ENCODE results near the gene PRKG1.

The PRKG1 gene

DNA sequence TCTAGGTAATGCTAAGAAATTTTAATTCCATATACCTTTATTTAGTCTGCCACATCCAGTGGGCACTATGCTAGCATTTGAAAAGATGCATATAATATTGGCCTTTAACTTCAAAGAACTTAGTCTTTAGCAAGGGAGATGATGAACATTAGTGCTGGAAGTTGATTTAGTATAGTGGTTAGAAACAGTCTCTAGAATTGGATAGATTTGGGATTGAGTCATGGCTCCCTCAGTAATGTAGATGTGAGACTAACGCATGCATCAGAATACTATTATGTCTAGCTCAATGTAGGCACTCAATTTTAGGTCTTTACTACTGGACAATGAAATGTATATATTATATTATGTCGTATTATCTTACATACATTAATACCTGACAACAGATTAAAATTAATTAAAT is 1245.6 kb downstream of the PRKG1 start:
- no peaks in the 10 kb centered on the region for H3K9me3 ChIP-seq (replicated peaks in 1 of 2; ENCODE audit: control insufficient read depth in 2 of 2, insufficient read depth in 1 of 2, low read depth in 1 of 2, low read length in 2 of 2)
- DNase-seq (ENCODE audit: low spot score), result no peak
- no peaks in the 10 kb centered on the region for H3K79me1 ChIP-seq (ENCODE audit: low read depth, low read length)
- no CpG with 5 or more reads among the region's 2 CpGs for WGBS, 2 donors (ENCODE audit: extremely low coverage in 2 of 2, insufficient read length in 2 of 2, insufficient replicate concordance in 1 of 2)
- H3K9ac ChIP-seq (ENCODE audit: low read depth, low read length, poor library complexity), result no peak overlapping the region
- no peak overlapping the region for H2BK120ac ChIP-seq (ENCODE audit: low read depth, low read length)
- no peak overlapping the region for H3K18ac ChIP-seq (ENCODE audit: low read length)
- no peak overlapping the region for H3K23ac ChIP-seq (ENCODE audit: low read depth, low read length, poor library complexity)
- H2BK15ac ChIP-seq (ENCODE audit: low read length), result no peak overlapping the region
- H4K91ac ChIP-seq (ENCODE audit: low read depth, low read length, poor library complexity), result no peak overlapping the region
- no peak overlapping the region for H3K27ac ChIP-seq (replicated peaks; ENCODE audit: low read length)
- H4K8ac ChIP-seq (ENCODE audit: low read depth, low read length), result no peak overlapping the region
- H2AK5ac ChIP-seq (ENCODE audit: low read depth, low read length), result no peak overlapping the region
- H3K4me1 ChIP-seq (ENCODE audit: control insufficient read depth in 2 of 2, insufficient read depth in 1 of 2, low read depth in 1 of 2, low read length in 2 of 2), result no peaks in the 10 kb centered on the region
- no peak overlapping the region for H2BK12ac ChIP-seq (ENCODE audit: low read length)
- H3K14ac ChIP-seq (ENCODE audit: low read length), result no peak overlapping the region
- H3K4me2 ChIP-seq (ENCODE audit: insufficient read depth, low read length, poor library complexity, severe bottlenecking), result no peak overlapping the region
- H3K4me3 ChIP-seq (ENCODE audit: low read length in 2 of 2), result no peak overlapping the region
- H3K36me3 ChIP-seq (replicated peaks in 1 of 2; ENCODE audit: control insufficient read depth in 2 of 2, insufficient read depth in 2 of 2, low read length in 2 of 2), result no peaks in the 10 kb centered on the region
- no peak overlapping the region for H2AFZ ChIP-seq (ENCODE audit: low read length)
- no peak overlapping the region for H2BK5ac ChIP-seq (ENCODE audit: low read length)
- no peak overlapping the region for H3K4ac ChIP-seq (ENCODE audit: low read length)
- H3K27me3 ChIP-seq (ENCODE audit: control insufficient read depth in 3 of 3, insufficient read depth in 3 of 3, low read depth in 1 of 3, low read length in 3 of 3), result peaks cover 0 to 15% (median 0%) of the 10 kb centered on the region in 3 experiments

DNA sequence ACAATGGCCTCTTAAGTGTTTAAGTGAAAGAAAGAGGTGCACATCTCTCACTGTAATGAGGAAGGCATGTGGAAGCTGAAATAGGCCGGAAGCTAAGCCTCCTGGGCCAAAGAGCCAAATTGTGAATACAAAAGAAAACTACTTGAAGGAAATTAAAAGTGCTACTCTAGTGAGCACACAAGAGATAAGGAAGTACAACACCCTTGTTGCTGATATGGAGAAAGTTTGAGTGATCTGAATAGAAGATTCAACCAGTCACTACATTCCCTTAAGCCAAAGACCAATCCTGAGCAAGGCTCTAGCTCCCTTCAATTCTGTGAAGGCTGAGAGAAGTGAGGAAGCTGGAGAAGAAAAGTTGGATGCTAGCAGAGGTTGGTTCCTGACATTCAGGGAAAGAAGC is 1248.0 kb downstream of the PRKG1 start:
- Histone ChIP-seq H2AFZ (ENCODE audit: low read length) (peak overlapping the region; percentile 42), H3K27ac (replicated peaks; ENCODE audit: low read length) (no peak overlapping the region), H3K4me2 (ENCODE audit: insufficient read depth, low read length, poor library complexity, severe bottlenecking) (no peak overlapping the region), H3K14ac (ENCODE audit: low read length) (no peak overlapping the region), H3K36me3 (replicated peaks in 1 of 2; ENCODE audit: control insufficient read depth in 2 of 2, insufficient read depth in 2 of 2, low read length in 2 of 2) (no peaks in the 10 kb centered on the region), H2BK15ac (ENCODE audit: low read length) (no peak overlapping the region), H3K27me3 (ENCODE audit: control insufficient read depth in 3 of 3, insufficient read depth in 3 of 3, low read depth in 1 of 3, low read length in 3 of 3) (no peaks in the 10 kb centered on the region), H2BK120ac (ENCODE audit: low read depth, low read length) (no peak overlapping the region), H4K8ac (ENCODE audit: low read depth, low read length) (no peak overlapping the region), H4K91ac (ENCODE audit: low read depth, low read length, poor library complexity) (no peak overlapping the region), H3K4me1 (ENCODE audit: control insufficient read depth in 2 of 2, insufficient read depth in 1 of 2, low read depth in 1 of 2, low read length in 2 of 2) (no peaks in the 10 kb centered on the region), H2AK5ac (ENCODE audit: low read depth, low read length) (no peak overlapping the region), H3K4ac (ENCODE audit: low read length) (no peak overlapping the region), H3K79me1 (ENCODE audit: low read depth, low read length) (no peaks in the 10 kb centered on the region), H3K9me3 (replicated peaks in 1 of 2; ENCODE audit: control insufficient read depth in 2 of 2, insufficient read depth in 1 of 2, low read depth in 1 of 2, low read length in 2 of 2) (no peaks in the 10 kb centered on the region), H2BK12ac (ENCODE audit: low read length) (no peak overlapping the region), H3K4me3 (ENCODE audit: low read length in 2 of 2) (no peak overlapping the region), H2BK5ac (ENCODE audit: low read length) (no peak overlapping the region), H3K18ac (ENCODE audit: low read length) (no peak overlapping the region), H3K23ac (ENCODE audit: low read depth, low read length, poor library complexity) (no peak overlapping the region), H3K9ac (ENCODE audit: low read depth, low read length, poor library complexity) (no peak overlapping the region)
- WGBS, 2 donors (ENCODE audit: extremely low coverage in 2 of 2, insufficient read length in 2 of 2, insufficient replicate concordance in 1 of 2), result no CpG with 5 or more reads among the region's 1 CpG
- no peak for DNase-seq (ENCODE audit: low spot score)

GRCh38 chr10:52322936-52323335 is 1248.6 kb downstream of the PRKG1 start:
- no peak overlapping the region for H3K4me3 ChIP-seq (ENCODE audit: low read length in 2 of 2)
- no peak overlapping the region for H4K91ac ChIP-seq (ENCODE audit: low read depth, low read length, poor library complexity)
- no peak overlapping the region for H3K4ac ChIP-seq (ENCODE audit: low read length)
- H4K8ac ChIP-seq (ENCODE audit: low read depth, low read length), result no peak overlapping the region
- no peak overlapping the region for H3K4me2 ChIP-seq (ENCODE audit: insufficient read depth, low read length, poor library complexity, severe bottlenecking)
- no peak overlapping the region for H2BK12ac ChIP-seq (ENCODE audit: low read length)
- H3K23ac ChIP-seq (ENCODE audit: low read depth, low read length, poor library complexity), result no peak overlapping the region
- H3K9me3 ChIP-seq (replicated peaks in 1 of 2; ENCODE audit: control insufficient read depth in 2 of 2, insufficient read depth in 1 of 2, low read depth in 1 of 2, low read length in 2 of 2), result no peaks in the 10 kb centered on the region
- H3K14ac ChIP-seq (ENCODE audit: low read length), result no peak overlapping the region
- no peak overlapping the region for H2AFZ ChIP-seq (ENCODE audit: low read length)
- no peaks in the 10 kb centered on the region for H3K27me3 ChIP-seq (ENCODE audit: control insufficient read depth in 3 of 3, insufficient read depth in 3 of 3, low read depth in 1 of 3, low read length in 3 of 3)
- no peak overlapping the region for H3K9ac ChIP-seq (ENCODE audit: low read depth, low read length, poor library complexity)
- no peaks in the 10 kb centered on the region for H3K79me1 ChIP-seq (ENCODE audit: low read depth, low read length)
- no peak overlapping the region for H2AK5ac ChIP-seq (ENCODE audit: low read depth, low read length)
- H2BK120ac ChIP-seq (ENCODE audit: low read depth, low read length), result no peak overlapping the region
- H3K27ac ChIP-seq (replicated peaks; ENCODE audit: low read length), result no peak overlapping the region
- no CpG with 5 or more reads among the region's 1 CpG for WGBS, 2 donors (ENCODE audit: extremely low coverage in 2 of 2, insufficient read length in 2 of 2, insufficient replicate concordance in 1 of 2)
- no peaks in the 10 kb centered on the region for H3K4me1 ChIP-seq (ENCODE audit: control insufficient read depth in 2 of 2, insufficient read depth in 1 of 2, low read depth in 1 of 2, low read length in 2 of 2)
- no peak overlapping the region for H2BK15ac ChIP-seq (ENCODE audit: low read length)
- no peaks in the 10 kb centered on the region for H3K36me3 ChIP-seq (replicated peaks in 1 of 2; ENCODE audit: control insufficient read depth in 2 of 2, insufficient read depth in 2 of 2, low read length in 2 of 2)
- H2BK5ac ChIP-seq (ENCODE audit: low read length), result no peak overlapping the region
- H3K18ac ChIP-seq (ENCODE audit: low read length), result no peak overlapping the region
- DNase-seq (ENCODE audit: low spot score), result no peak

- no peak overlapping the region for H3K4ac ChIP-seq (ENCODE audit: low read length)
- no CpG with 5 or more reads among the region's 2 CpGs for WGBS, 2 donors (ENCODE audit: extremely low coverage in 2 of 2, insufficient read length in 2 of 2, insufficient replicate concordance in 1 of 2)
- H3K36me3 ChIP-seq (replicated peaks in 1 of 2; ENCODE audit: control insufficient read depth in 2 of 2, insufficient read depth in 2 of 2, low read length in 2 of 2), result no peaks in the 10 kb centered on the region
- DNase-seq (ENCODE audit: low spot score), result no peak
- H2BK120ac ChIP-seq (ENCODE audit: low read depth, low read length), result no peak overlapping the region
- no peak overlapping the region for H3K23ac ChIP-seq (ENCODE audit: low read depth, low read length, poor library complexity)
- no peak overlapping the region for H3K4me2 ChIP-seq (ENCODE audit: insufficient read depth, low read length, poor library complexity, severe bottlenecking)
- H3K79me1 ChIP-seq (ENCODE audit: low read depth, low read length), result no peaks in the 10 kb centered on the region
- no peak overlapping the region for H2BK12ac ChIP-seq (ENCODE audit: low read length)
- H2AK5ac ChIP-seq (ENCODE audit: low read depth, low read length), result no peak overlapping the region
- H3K4me3 ChIP-seq (ENCODE audit: low read length in 2 of 2), result no peak overlapping the region
- no peak overlapping the region for H2BK15ac ChIP-seq (ENCODE audit: low read length)
- no peak overlapping the region for H4K91ac ChIP-seq (ENCODE audit: low read depth, low read length, poor library complexity)
- H4K8ac ChIP-seq (ENCODE audit: low read depth, low read length), result no peak overlapping the region
- H3K4me1 ChIP-seq (ENCODE audit: control insufficient read depth in 2 of 2, insufficient read depth in 1 of 2, low read depth in 1 of 2, low read length in 2 of 2), result no peaks in the 10 kb centered on the region
- H2BK5ac ChIP-seq (ENCODE audit: low read length), result no peak overlapping the region
- no peak overlapping the region for H3K14ac ChIP-seq (ENCODE audit: low read length)
- H3K18ac ChIP-seq (ENCODE audit: low read length), result no peak overlapping the region
- peak overlapping the region; percentile 29 for H2AFZ ChIP-seq (ENCODE audit: low read length)
- no peak overlapping the region for H3K9ac ChIP-seq (ENCODE audit: low read depth, low read length, poor library complexity)
- no peaks in the 10 kb centered on the region for H3K27me3 ChIP-seq (ENCODE audit: control insufficient read depth in 3 of 3, insufficient read depth in 3 of 3, low read depth in 1 of 3, low read length in 3 of 3)
- no peaks in the 10 kb centered on the region for H3K9me3 ChIP-seq (replicated peaks in 1 of 2; ENCODE audit: control insufficient read depth in 2 of 2, insufficient read depth in 1 of 2, low read depth in 1 of 2, low read length in 2 of 2)
- H3K27ac ChIP-seq (replicated peaks; ENCODE audit: low read length), result no peak overlapping the region
Measured at GRCh38 chr10:52326382-52326781, 1252.1 kb downstream of the PRKG1 start.
